GM18511 (cell line): Measurements from ENCODE around the gene EXOC6.

ENCODE experiments used
- ATAC-seq: cut with Tn5 transposase; IDR thresholded peaks from one replicate; pipeline ENCODE4 v1.9.1; 2021; ENCODE audit warnings: mild to moderate bottlenecking, moderate library complexity; ENCODE audit not compliant: unreplicated experiment

The EXOC6 gene

DNA sequence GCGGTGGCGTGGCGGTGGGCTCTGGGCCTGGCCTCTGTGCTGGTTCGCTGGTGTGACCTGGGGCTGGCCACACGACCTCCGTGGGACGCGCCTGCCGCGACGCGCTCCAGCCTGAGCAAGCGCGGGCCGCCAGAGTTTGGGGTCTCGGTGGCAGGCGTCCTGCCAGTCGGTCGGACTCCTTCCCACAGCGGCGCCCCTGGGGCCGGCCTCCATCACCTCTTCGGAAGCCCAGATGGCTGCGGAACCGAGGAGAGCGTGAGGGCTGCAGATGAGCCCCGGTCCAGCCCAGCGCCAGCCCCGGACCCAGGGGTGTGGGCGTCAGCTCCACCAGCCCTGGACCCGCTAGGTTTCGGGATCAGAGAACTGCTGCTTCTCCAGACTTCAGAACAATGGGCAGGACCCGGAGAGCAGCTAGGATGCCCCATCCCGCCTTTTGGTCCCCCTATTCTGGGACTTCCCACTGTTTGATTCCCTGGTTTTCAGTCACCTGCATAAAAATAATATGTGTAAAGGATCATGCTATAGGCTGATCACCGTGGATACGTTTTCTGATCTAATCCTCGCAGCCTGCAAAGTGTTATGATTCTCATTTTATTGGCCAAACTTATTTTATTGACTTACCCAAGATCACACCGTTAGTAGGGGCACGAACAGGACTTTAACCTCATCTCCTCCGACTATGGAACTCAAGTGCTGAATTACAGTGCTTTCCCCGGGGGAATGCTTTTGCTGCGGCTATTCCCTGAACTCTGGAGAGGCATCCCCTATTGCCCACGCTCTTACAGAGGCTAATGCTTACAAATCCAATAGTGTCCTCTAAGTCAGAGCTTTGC, 215.0 kb downstream of the EXOC6 start:
- ATAC-seq = no peak

- ATAC-seq = no peak
These were observed 215.8 kb downstream of the EXOC6 start for GRCh38 chr10:93063977-93064660.

GRCh38 chr10:93064874-93065660, 216.7 kb downstream of the EXOC6 start:
- ATAC-seq = no peak

GRCh38 chr10:93065675-93066543, 217.6 kb downstream of the EXOC6 start:
- no peak for ATAC-seq

- ATAC-seq = no peak
These were observed 218.2 kb downstream of the EXOC6 start for GRCh38 chr10:93066544-93066913.

DNA sequence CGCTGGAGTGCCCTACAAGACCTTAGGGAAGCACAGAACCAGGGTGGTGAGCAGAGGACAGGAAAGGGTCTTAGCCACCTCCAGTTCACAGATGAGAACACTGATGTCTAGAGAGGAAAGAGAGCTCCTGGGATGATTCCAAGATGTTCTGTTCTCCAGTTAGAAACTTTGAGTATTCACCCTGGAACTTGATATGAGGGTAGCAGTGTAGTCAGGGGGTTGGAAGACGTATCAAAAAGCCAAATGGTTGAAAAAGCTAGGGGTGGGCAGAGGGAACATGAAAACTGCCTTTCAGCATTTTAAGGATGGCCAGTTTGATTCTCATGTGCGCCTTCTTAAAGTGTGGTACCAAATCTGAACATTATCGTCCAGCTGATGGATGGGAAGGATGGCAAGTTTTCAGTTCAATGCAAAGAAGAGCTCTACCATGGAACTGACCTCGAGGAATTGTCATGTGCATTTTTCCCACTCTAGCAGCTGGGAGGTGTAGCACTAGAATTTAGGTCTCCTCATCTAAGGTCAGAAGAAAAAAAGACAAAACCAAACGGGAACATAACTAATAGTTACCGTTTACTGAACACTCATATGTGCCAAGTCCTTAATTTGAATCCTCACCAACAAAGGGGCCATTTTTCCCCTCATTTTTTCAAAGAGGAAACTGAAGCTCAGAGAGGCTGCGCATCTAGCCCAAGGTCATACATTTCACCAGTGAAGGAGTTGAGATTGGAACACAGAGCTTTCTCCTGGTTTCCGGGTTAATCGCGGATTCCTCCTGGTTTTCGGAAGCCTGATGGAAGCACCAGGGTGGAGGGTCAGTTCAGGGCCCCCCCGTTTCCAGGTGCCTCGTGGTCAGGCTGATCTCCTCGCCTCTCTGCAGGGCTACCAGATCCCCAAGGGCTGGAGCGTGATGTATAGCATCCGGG, 219.4 kb downstream of the EXOC6 start:
- ATAC-seq = no peak

DNA sequence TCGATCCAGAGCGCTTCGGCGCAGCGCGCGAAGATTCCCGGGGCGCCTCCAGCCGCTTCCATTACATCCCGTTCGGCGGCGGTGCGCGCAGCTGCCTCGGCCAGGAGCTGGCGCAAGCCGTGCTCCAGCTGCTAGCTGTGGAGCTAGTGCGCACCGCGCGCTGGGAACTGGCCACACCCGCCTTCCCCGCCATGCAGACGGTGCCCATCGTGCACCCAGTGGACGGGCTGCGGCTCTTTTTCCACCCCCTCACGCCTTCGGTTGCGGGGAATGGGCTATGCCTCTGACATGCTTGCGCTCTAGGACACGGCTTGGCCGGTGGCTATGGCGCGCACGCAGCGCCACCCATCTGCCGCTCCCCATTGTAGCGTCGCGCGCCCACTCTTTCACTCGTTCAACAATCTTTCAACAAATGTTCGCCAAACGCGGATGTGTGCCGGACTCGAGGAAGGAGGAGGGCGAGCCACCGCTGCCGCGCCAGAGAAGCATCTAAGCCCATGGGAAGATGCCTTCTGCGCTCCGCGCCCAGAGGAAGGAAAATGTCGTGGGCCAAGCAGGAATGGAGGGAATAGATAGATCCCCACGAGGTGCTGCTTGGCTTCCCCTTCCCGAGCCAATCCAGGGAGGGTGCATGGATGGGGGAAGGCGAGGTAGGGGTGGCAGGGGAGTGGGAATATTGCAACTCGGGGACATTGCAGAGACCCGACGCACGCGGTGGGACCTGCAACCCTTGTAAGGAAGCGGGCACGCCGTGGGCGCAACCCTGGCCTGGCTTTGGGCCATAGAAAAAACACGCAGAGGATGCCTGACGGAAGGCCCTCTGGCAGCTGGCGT, 220.3 kb downstream of the EXOC6 start:
- ATAC-seq = no peak

DNA sequence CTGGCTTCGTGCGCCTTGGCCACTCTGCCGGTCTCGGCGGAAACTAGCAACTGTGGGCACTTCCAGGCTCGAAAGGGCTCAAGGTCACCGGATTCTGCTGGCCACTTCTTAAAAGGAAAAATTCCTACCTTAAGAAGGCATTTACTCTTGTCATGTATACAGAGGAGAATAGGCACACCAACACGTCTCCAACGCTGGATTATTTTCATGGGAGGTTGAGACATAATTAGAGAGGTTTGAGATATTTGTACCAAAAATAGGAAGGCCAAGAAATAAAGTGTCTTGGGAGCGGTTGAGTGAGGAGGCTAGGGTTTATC, 220.9 kb downstream of the EXOC6 start:
- no peak for ATAC-seq

DNA sequence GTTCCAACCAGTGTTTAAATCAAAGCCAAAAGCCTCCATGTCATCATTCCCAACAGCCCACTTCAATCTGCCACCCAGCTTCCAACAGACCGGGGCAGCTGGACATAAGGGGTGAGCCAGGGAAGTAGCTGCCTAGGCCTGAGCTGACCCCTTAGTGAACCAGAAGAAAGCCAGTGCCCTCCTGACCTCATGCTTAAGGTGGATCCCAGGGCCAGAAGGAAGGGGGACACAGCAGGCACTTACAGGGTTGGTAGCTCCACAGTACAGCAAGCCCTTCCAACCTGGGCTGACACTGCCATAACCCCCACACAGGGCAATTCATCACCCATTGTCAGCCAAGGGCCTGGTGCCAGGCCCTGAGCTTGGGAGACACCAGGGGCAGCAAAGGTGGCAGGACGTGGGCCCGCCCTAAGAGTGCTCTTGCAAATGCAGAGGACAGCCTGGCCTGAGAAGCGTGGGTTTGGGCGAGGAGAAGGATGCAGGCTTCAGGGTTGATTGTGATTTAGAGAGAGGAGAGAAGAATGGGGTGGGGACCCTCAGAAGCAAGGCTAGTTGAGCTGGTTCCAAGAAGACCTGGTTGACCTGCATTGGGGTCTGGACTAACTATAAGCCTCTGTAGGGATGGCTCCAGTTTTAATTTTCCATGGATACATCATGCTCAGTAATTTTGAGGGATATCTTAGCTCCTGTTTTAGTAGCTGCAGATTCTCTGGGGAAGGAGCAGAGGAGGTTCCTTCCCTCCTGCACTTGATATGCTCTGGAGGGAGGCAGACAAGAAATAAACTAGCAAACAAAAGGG, 222.3 kb downstream of the EXOC6 start:
- ATAC-seq = no peak

- ATAC-seq = no peak
These were observed 222.8 kb downstream of the EXOC6 start for GRCh38 chr10:93071177-93071472.

DNA sequence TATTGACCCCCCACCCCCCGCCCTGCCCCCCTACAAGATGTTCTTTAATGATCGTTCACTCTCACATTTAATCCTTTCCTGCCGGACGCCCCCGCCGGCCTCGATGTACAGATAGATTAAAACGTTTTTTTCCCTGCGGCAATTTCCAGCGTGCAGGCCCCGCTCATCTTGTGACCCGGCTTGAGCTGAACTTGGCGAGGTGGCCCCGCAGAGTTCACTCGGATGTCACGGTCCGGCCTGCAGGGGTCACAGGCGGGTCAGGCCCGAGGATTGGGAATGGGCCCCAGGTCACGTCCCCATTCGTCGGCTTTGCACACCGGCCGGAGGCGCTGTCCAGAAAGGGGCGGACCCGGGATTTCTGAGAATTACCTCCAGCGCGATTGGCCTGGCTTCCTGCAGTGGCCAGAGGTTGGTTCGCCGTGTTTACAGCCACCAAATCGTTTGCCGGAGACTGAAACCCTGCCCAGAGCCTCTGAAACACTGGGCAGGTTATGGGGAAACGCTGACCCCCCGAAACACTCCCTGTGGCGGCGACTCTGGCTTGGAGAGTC, 223.4 kb downstream of the EXOC6 start:
- no peak for ATAC-seq

DNA sequence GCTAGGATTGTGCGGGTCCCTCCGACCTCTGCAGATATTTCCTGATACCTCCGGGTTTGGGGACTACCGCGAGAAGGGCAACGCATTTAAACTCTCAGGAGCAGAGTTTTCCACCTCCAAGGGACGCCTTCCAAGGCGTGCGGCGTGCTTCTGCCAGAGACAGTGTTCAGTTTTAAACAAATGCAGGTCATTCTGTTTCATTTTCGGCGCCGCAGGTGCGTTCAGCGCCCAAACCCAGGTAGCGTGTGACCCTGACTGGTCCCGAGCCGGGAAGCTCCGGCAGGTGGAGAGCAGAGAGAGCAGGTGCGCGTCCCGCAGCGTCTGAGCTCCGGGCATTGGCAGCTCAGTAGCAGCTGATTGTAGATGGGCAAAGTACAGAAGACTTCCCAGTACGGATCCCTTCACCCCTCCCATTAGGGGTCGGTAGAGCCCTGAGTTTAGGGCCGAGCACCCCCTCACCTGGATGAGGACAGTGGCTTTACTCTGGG, 223.9 kb downstream of the EXOC6 start:
- ATAC-seq = no peak

DNA sequence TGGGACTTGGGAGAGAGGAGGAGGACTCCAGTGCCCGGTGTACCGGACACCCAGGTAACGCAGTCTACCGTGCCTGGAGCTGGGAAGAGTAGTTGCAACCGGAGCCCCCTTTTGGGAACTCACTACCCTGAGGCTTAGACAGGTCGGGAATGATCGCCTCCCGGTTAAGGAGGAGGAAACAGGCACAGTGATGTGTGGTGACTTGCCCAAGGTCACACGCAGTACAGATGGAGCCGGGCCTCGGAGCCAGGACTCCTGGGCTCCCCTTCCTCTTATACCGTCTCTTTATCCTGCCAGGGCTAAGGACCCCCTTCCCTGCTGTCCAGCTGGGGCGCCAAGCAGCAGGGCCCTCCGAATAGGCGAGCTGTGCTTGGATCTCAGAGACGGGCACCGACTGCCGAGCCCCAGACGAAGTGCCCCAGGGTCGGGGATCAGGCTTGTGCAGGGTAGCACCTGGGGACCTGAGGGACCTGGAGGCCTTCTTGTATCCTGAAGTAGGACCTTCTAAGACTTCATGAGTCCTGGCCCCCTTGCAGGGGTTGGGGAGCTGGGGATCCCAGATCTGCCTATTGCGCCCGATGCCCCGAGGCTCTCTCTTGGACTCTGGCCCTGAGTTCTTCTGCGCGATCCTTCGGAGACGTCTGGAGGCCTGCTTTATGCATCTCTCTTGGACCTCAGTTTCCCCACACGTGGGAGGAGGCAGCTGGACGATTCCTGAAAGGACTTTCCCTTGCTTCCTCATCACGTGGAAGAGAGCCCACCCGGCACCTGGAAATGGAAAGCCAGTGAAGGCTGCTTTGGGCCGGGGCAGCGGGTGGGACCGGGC, 224.6 kb downstream of the EXOC6 start:
- no peak for ATAC-seq

- no peak for ATAC-seq
These were observed 225.3 kb downstream of the EXOC6 start, which contains the start of gene CYP26A1 for GRCh38 chr10:93073539-93074146. CYP26A1 (plus strand) TSS chr10:93073893; CDS start chr10:93073935, 42 bp downstream.

DNA sequence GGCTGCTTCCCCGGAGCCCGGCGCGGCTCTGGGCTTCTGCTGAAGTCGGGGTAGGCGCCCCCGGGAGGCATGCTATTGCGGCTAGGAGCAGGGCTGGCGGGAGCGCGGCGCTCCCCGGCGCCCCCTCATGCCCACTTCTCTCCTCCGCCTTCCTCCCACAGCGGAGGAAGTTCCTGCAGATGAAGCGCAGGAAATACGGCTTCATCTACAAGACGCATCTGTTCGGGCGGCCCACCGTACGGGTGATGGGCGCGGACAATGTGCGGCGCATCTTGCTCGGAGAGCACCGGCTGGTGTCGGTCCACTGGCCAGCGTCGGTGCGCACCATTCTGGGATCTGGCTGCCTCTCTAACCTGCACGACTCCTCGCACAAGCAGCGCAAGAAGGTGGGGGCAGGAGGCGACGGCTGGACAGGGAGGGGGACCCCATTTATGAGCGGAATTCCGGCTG, 225.9 kb downstream of the EXOC6 start:
- ATAC-seq = no peak

DNA sequence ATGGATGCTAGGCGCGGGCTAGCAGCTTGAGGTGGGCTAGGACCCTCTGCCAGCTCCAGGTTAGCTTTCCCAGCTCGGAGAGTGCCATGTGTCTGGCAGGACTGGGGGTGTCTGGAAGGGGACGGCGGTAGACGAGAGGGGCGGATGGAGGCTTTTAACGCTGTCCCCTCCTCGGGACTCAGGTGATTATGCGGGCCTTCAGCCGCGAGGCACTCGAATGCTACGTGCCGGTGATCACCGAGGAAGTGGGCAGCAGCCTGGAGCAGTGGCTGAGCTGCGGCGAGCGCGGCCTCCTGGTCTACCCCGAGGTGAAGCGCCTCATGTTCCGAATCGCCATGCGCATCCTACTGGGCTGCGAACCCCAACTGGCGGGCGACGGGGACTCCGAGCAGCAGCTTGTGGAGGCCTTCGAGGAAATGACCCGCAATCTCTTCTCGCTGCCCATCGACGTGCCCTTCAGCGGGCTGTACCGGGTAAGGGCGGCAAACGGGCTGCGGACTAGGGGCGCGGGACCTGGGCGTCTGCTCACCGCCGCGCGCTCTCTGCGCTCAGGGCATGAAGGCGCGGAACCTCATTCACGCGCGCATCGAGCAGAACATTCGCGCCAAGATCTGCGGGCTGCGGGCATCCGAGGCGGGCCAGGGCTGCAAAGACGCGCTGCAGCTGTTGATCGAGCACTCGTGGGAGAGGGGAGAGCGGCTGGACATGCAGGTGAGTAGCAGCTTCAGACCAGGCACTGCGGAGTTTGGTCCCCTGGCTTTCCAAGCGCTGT, 226.5 kb downstream of the EXOC6 start:
- no peak for ATAC-seq
